ENCODE results near the gene LY86. TPM values are rescaled to one million over a fixed set of nuclear protein-coding genes. Genes with fewer than 3 reads are reported as not detected.

The LY86 gene
- total RNA-seq, 2 donors from 2014 or later = 2.3 TPM; not detected in 1

DNA sequence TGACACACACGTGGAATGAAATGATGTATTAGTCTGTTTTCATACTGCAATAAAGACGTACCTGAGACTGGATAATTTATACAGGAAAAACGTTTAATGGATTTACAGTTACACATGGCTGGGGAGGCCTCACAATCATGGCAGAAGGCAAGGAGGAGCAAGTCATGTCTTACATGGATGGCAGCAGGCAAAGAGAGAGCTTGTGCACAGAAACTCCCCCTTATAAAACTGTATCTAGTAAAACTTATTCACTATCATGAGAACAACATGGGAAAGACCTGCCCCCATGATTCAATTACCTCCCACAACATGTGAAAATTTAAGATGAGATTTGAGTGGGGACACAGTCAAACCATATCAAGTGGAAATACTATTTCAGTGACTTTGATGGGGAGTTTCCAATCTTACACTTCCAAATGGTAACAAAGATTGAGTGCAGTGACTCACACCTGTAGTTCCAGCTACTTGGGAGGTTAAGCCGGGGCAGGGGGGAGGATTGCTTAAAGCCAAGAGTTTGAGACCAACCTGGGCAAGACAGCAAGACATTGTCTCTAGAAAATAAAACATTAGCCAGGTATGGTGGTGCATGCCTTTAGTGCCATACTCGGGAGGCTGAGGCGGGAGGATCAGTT is 8.2 kb upstream of the LY86 start:
- intact Hi-C loops (cut with DNase I) = no loop called here
- WGBS, 2 donors = 74 to 85% methylated on average over 6 of the region's 6 CpGs

GRCh38 chr6:6581054-6581453 is 7.5 kb upstream of the LY86 start:
- Histone ChIP-seq H3K9me3 (no peaks in the 10 kb centered on the region), H3K36me3 (replicated peaks in 1 of 2; ENCODE audit: insufficient read depth in 1 of 2, low read depth in 2 of 2) (no peaks in the 10 kb centered on the region), H3K4me3 (no peak overlapping the region), H3K27me3 (no peaks in the 10 kb centered on the region), H3K4me1 (no peaks in the 10 kb centered on the region), H3K27ac (no peak overlapping the region)
- intact Hi-C loops (cut with DNase I) = no loop called here
- 70 to 80% methylated on average over 3 of the region's 3 CpGs for WGBS, 2 donors
- TF ChIP-seq POLR2A (IDR thresholded peaks at IDR 0.05) (no peak), CTCF (IDR thresholded peaks at IDR 0.05) (no peak)
- ATAC-seq (no peak), DNase-seq (no peak)

More for the DNA sequence above, 8.2 kb upstream of the LY86 start:
- no peak overlapping the region for H3K4me3 ChIP-seq
- H3K4me1 ChIP-seq = peaks cover 1% of the 10 kb centered on the region
- no peak for DNase-seq
- no peak for TF ChIP-seq CTCF (IDR thresholded peaks at IDR 0.05)
- TF ChIP-seq POLR2A (IDR thresholded peaks at IDR 0.05) = no peak
- H3K9me3 ChIP-seq = no peaks in the 10 kb centered on the region
- H3K27me3 ChIP-seq = no peaks in the 10 kb centered on the region
- no peaks in the 10 kb centered on the region for H3K36me3 ChIP-seq (replicated peaks in 1 of 2; ENCODE audit: insufficient read depth in 1 of 2, low read depth in 2 of 2)
- no peak overlapping the region for H3K27ac ChIP-seq
- ATAC-seq = no peak

DNA sequence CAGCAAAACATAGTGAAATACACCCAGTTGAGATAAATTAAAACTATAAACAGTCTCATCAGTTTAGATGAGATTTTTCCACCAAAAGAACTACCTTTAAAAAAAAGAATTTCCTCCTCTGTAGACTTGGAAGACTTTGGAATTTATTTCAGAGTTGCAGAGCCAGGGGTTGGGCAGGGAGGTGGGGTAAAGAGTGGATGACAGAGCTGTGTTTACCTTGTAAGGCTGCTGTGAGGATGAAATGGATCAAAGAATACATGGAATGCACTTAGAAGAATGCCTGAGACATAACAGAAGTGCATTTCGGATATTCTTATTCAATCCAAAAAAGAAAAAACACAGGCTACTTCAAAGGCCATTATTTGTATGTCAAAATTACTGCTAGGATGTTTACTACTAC is 6.4 kb upstream of the LY86 start:
- intact Hi-C loops (cut with DNase I) = no loop called here

DNA sequence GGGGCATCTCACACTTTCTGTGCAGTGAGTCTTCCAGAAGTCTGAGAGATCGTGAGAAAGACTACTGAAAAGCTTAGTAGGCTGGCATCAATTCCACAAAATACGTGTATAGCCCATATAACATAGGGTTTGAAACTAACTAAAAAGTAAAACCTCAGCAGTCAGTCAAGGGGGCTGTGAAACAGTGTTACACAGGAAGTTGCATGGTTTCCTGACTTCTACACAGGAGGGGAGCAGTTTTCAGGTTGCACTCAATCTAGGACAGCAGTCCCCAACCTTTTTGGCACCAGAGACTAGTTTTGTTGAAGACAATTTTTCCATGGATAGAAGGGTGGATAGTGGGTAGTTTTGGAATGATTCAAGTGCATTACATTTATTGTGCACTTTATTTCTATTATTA is 4.7 kb upstream of the LY86 start:
- no peaks in the 10 kb centered on the region for H3K9me3 ChIP-seq
- H3K4me1 ChIP-seq = no peaks in the 10 kb centered on the region
- H3K27ac ChIP-seq = no peak overlapping the region
- no peak for DNase-seq
- H3K27me3 ChIP-seq = no peaks in the 10 kb centered on the region
- H3K4me3 ChIP-seq = no peak overlapping the region
- ATAC-seq = no peak
- 83 to 87% methylated on average over 2 of the region's 2 CpGs for WGBS, 2 donors
- no peak for TF ChIP-seq CTCF (IDR thresholded peaks at IDR 0.05)
- TF ChIP-seq POLR2A (IDR thresholded peaks at IDR 0.05) = no peak
- no peaks in the 10 kb centered on the region for H3K36me3 ChIP-seq (replicated peaks in 1 of 2; ENCODE audit: insufficient read depth in 1 of 2, low read depth in 2 of 2)
- intact Hi-C loops (cut with DNase I) = no loop called here

More for the DNA sequence above, 6.4 kb upstream of the LY86 start:
- Histone ChIP-seq H3K36me3 (replicated peaks in 1 of 2; ENCODE audit: insufficient read depth in 1 of 2, low read depth in 2 of 2) (no peaks in the 10 kb centered on the region), H3K9me3 (no peaks in the 10 kb centered on the region), H3K27me3 (no peaks in the 10 kb centered on the region), H3K4me1 (no peaks in the 10 kb centered on the region), H3K27ac (no peak overlapping the region), H3K4me3 (no peak overlapping the region)
- DNase-seq (no peak), ATAC-seq (no peak)
- 59 to 73% methylated on average over 1 of the region's 1 CpG for WGBS, 2 donors
- TF ChIP-seq CTCF (IDR thresholded peaks at IDR 0.05) (no peak), POLR2A (IDR thresholded peaks at IDR 0.05) (no peak)

- intact Hi-C loops (cut with DNase I) = no loop called here
- TF ChIP-seq CTCF (IDR thresholded peaks at IDR 0.05) (peak in 4 of 7 experiments; percentile 10 to 41 (median 28)), POLR2A (IDR thresholded peaks at IDR 0.05) (no peak)
- no peak for ATAC-seq
- DNase-seq = no peak
- Histone ChIP-seq H3K27me3 (no peaks in the 10 kb centered on the region), H3K4me1 (no peaks in the 10 kb centered on the region), H3K9me3 (no peaks in the 10 kb centered on the region), H3K27ac (no peak overlapping the region), H3K36me3 (replicated peaks in 1 of 2; ENCODE audit: insufficient read depth in 1 of 2, low read depth in 2 of 2) (no peaks in the 10 kb centered on the region), H3K4me3 (no peak overlapping the region)
- WGBS, 2 donors = 83 to 84% methylated on average over 7 of the region's 7 CpGs
These were observed 4.1 kb upstream of the LY86 start for GRCh38 chr6:6584310-6585002.
